Measurements from ENCODE around the gene CCIN.
"Not testable (repeated sequence)": the region's sequence is repeated elsewhere in the genome, so short reads cannot be mapped to it uniquely, and the experiment has no call there.

DNA sequence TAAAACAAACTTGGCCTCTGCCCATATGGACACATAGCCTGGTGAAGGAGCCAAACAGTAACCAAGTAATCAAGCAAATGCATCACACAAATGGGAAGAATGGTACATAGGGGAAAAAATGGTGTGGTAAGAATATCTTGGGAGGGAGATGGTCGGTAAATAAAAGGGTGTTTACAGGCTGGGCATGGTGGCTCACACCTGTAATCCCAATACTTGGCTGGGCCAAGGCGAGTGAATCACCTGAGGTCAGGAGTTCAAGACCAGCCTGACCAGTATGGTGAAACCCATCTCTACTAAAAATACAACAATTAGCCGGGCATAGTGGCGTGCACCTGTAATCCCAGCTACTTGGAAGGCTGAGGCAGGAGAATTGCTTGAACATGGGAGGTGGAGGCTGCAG is 9.7 kb upstream of the CCIN start:
- TF ChIP-seq, protein P1, sequence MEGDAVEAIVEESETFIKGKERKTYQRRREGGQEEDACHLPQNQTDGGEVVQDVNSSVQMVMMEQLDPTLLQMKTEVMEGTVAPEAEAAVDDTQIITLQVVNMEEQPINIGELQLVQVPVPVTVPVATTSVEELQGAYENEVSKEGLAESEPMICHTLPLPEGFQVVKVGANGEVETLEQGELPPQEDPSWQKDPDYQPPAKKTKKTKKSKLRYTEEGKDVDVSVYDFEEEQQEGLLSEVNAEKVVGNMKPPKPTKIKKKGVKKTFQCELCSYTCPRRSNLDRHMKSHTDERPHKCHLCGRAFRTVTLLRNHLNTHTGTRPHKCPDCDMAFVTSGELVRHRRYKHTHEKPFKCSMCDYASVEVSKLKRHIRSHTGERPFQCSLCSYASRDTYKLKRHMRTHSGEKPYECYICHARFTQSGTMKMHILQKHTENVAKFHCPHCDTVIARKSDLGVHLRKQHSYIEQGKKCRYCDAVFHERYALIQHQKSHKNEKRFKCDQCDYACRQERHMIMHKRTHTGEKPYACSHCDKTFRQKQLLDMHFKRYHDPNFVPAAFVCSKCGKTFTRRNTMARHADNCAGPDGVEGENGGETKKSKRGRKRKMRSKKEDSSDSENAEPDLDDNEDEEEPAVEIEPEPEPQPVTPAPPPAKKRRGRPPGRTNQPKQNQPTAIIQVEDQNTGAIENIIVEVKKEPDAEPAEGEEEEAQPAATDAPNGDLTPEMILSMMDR (IDR thresholded peaks at IDR 0.05; ENCODE audit: insufficient read depth, low read length, poor library complexity, severe bottlenecking): not testable (repeated sequence)
- not testable (repeated sequence) for TF ChIP-seq EZH2phosphoT487 (conservative IDR thresholded peaks at IDR 0.05; ENCODE audit: low read length)
